HCT116 (cell line): ENCODE data around the gene CRLF1. TPM values are rescaled to one million over a fixed set of nuclear protein-coding genes. Genes with fewer than 3 reads are reported as not detected.

Source experiments
- ATAC-seq: fragments of 200-7000 bp; cut with Tn5 transposase; 2 replicates; pipeline ENCODE4 v1.9.1; 2020; ENCODE audit warnings: mild to moderate bottlenecking, moderate library complexity
- BruUV-seq: library from RNA; stranded (reverse); fragments of 400-500 nt; replicated peaks from 2 replicates; lab custom pipeline; 2021; lab: Mats Ljungman, UMichigan
- CTCF ChIA-PET: fragments of 300-600 bp; sonication (Branson Sonifier 250); formaldehyde crosslinking; loops from one replicate; lab custom pipeline; 2021; ENCODE audit warnings: antibody characterized with exemption; lab: Charles Lee
- POLR2A ChIA-PET: fragments of 300-600, 350-600 bp; sonication (Branson Sonifier 250); formaldehyde crosslinking; loops from one replicate; lab custom pipeline; 2021; ENCODE audit warnings: antibody characterized with exemption; lab: Charles Lee
- RAD21 ChIA-PET, 2 experiments: fragments of 300-600 bp; sonication (Branson Sonifier 250); formaldehyde crosslinking; loops; one replicate each; lab custom pipeline; 2023; ENCODE audit warnings: low total read pairs in 2 of 2; ENCODE audit not compliant: uncharacterized antibody in 2 of 2, unreplicated experiment in 2 of 2, low non-redundant PET in 1 of 2; lab: Charles Lee
- DNase-seq: peaks from one replicate; pipeline ENCODE4 v3.0.0-alpha.2; 2010; ENCODE audit warnings: low read depth, low spot score
- H2AFZ ChIP-seq: fragments of 200-600 bp; shearing (Covaris generic), sonication (generic); 2 replicates; pipeline ENCODE4 v1.6.1; 2017; ENCODE audit warnings: low read depth, mixed run types, mixed read lengths, antibody characterized with exemption, low read length; ENCODE audit not compliant: poor library complexity, severe bottlenecking
- H3K27ac ChIP-seq: 2 replicates; pipeline ENCODE4 v1.5.1; 2012; ENCODE audit warnings: low read depth, low read length
- H3K27me3 ChIP-seq: fragments of 200-600 bp; sonication (generic); 2 replicates; pipeline ENCODE4 v1.6.1; 2016; ENCODE audit warnings: mixed run types, low read length, mixed read lengths; ENCODE audit not compliant: insufficient read depth
- H3K36me3 ChIP-seq, 2 experiments: fragments of 200-500 bp in 1 of 2; fragments of 200-600 bp in 1 of 2; sonication (Bioruptor generic) in 1 of 2; sonication (generic) in 1 of 2; 2 replicates each; pipeline versions ENCODE4 v1.5.1 to v1.6.1; 2014 to 2016; ENCODE audit warnings: low read length in 2 of 2, inconsistent platforms in 1 of 2, mixed read lengths in 1 of 2, mixed run types in 1 of 2; ENCODE audit not compliant: insufficient read depth in 2 of 2, control insufficient read depth in 1 of 2
- H3K4me1 ChIP-seq, 2 experiments: fragments of 200-600 bp in 1 of 2; sonication (generic) in 1 of 2; 2 replicates each; pipeline versions ENCODE4 v1.5.1 to v1.6.1; 2012 to 2017; ENCODE audit warnings: low read length in 2 of 2, inconsistent platforms in 1 of 2, mild to moderate bottlenecking in 1 of 2, mixed read lengths in 1 of 2, mixed run types in 1 of 2, moderate library complexity in 1 of 2; ENCODE audit not compliant: insufficient read depth in 2 of 2, control insufficient read depth in 1 of 2
- H3K4me2 ChIP-seq: fragments of 200-600 bp; sonication (generic); 2 replicates; pipeline ENCODE4 v1.6.1; 2017; ENCODE audit warnings: mixed run types, low read length, mixed read lengths
- H3K4me3 ChIP-seq, 2 experiments: fragments of 200-600 bp in 1 of 2; sonication (generic) in 1 of 2; replicated peaks in 1 of 2; 2 replicates each; pipeline ENCODE4 v1.5.1; 2011 to 2016; ENCODE audit warnings: low read length in 2 of 2, control low read depth in 1 of 2, low read depth in 1 of 2, mild to moderate bottlenecking in 1 of 2, mixed read lengths in 1 of 2, mixed run types in 1 of 2
- H3K79me2 ChIP-seq: fragments of 200-600 bp; sonication (generic); 2 replicates; pipeline ENCODE4 v1.6.1; 2017; ENCODE audit warnings: mild to moderate bottlenecking, mixed run types, low read length, moderate library complexity, mixed read lengths; ENCODE audit not compliant: insufficient read depth
- H3K9ac ChIP-seq: fragments of 200-600 bp; sonication (generic); 2 replicates; pipeline ENCODE4 v1.6.1; 2016; ENCODE audit warnings: low read length, mixed read lengths
- H3K9me2 ChIP-seq: fragments of 200-600 bp; sonication (generic), shearing (Covaris generic); 2 replicates; pipeline ENCODE4 v1.6.1; 2017; ENCODE audit warnings: mixed run types, mild to moderate bottlenecking, moderate library complexity; ENCODE audit not compliant: insufficient read depth
- H3K9me3 ChIP-seq, 2 experiments: fragments of 200-500 bp in 1 of 2; fragments of 200-600 bp in 1 of 2; sonication (Bioruptor generic) in 1 of 2; sonication (generic) in 1 of 2; 2 replicates each; pipeline ENCODE4 v1.6.1; 2014 to 2017; ENCODE audit warnings: low read length in 2 of 2, mixed read lengths in 2 of 2, inconsistent platforms in 1 of 2, low read depth in 1 of 2, mild to moderate bottlenecking in 1 of 2, mixed run types in 1 of 2, moderate library complexity in 1 of 2; ENCODE audit not compliant: control insufficient read depth in 1 of 2, insufficient read depth in 1 of 2
- H4K20me1 ChIP-seq: fragments of 200-600 bp; sonication (generic), shearing (Covaris generic); 2 replicates; pipeline ENCODE4 v1.6.1; 2017; ENCODE audit warnings: mixed run types, mild to moderate bottlenecking, moderate library complexity; ENCODE audit not compliant: insufficient read depth
- ATF3 ChIP-seq: IDR thresholded peaks from 2 replicates; pipeline ENCODE4 v1.6.1; 2012
- CEBPB ChIP-seq: IDR thresholded peaks from 2 replicates; pipeline ENCODE4 v1.6.1; 2012; ENCODE audit warnings: low read depth
- CTCF ChIP-seq, 3 experiments: fragments of 200-600 bp in 1 of 3; sonication (generic) in 1 of 3; IDR thresholded peaks in 2 of 3; conservative IDR thresholded peaks in 1 of 3; 2 replicates each; pipeline ENCODE4 v1.5.1; 2012 to 2017; ENCODE audit warnings: low read depth in 2 of 3, low read length in 2 of 3, antibody characterized with exemption in 1 of 3, borderline replicate concordance in 1 of 3, control low read depth in 1 of 3, mild to moderate bottlenecking in 1 of 3, mixed read lengths in 1 of 3, mixed run types in 1 of 3, moderate library complexity in 1 of 3; ENCODE audit not compliant: insufficient read depth in 1 of 3
- ELF1 ChIP-seq: IDR thresholded peaks from 2 replicates; pipeline ENCODE4 v1.6.1; 2012; ENCODE audit warnings: low read depth, borderline replicate concordance
- FOSL1 ChIP-seq: IDR thresholded peaks from 2 replicates; pipeline ENCODE4 v1.6.1; 2012; ENCODE audit warnings: low read depth
- JUND ChIP-seq: IDR thresholded peaks from 2 replicates; pipeline ENCODE4 v1.6.1; 2012
- POLR2A ChIP-seq: IDR thresholded peaks from 2 replicates; pipeline ENCODE4 v1.7.0; 2011; ENCODE audit warnings: borderline replicate concordance; ENCODE audit not compliant: insufficient read depth, insufficient read length; ENCODE audit errors: extremely low read depth
- RAD21 ChIP-seq: IDR thresholded peaks from 2 replicates; pipeline ENCODE4 v1.6.1; 2012; ENCODE audit warnings: low read depth, mild to moderate bottlenecking
- REST ChIP-seq: IDR thresholded peaks from 2 replicates; pipeline ENCODE4 v1.6.1; 2012; ENCODE audit warnings: low read depth
- SIN3A ChIP-seq: IDR thresholded peaks from 2 replicates; pipeline ENCODE4 v1.6.1; 2012; ENCODE audit warnings: low read depth
- SP1 ChIP-seq: IDR thresholded peaks from 2 replicates; pipeline ENCODE4 v1.6.1; 2012; ENCODE audit warnings: low read depth
- YY1 ChIP-seq: IDR thresholded peaks from 2 replicates; pipeline ENCODE4 v1.6.1; 2011; ENCODE audit warnings: low read length, low read depth, moderate library complexity, mild to moderate bottlenecking; ENCODE audit not compliant: insufficient replicate concordance; ENCODE audit errors: extremely low read depth
- ZFX ChIP-seq: fragments of 450-650 bp; IDR thresholded peaks from 2 replicates; pipeline ENCODE4 v1.6.1; 2017
- intact Hi-C: fragments of 100-400 bp; cut with micrococcal nuclease; formaldehyde crosslinking; loops from 2 replicates; pipeline ENCODE4 v1.10.0; 2022
- total RNA-seq: library from RNA; stranded (reverse); gene quantifications from one replicate; pipeline ENCODE4 v1.2.1, GENCODE V29; 2021; ENCODE audit not compliant: unreplicated experiment
- TF ChIP-seq, protein P1 (sequence below): IDR thresholded peaks from 2 replicates; pipeline ENCODE4 v1.6.1; 2012

CRLF1 gene
- total RNA-seq, 1 experiment from 2014 or later: 43.0 TPM

DNA sequence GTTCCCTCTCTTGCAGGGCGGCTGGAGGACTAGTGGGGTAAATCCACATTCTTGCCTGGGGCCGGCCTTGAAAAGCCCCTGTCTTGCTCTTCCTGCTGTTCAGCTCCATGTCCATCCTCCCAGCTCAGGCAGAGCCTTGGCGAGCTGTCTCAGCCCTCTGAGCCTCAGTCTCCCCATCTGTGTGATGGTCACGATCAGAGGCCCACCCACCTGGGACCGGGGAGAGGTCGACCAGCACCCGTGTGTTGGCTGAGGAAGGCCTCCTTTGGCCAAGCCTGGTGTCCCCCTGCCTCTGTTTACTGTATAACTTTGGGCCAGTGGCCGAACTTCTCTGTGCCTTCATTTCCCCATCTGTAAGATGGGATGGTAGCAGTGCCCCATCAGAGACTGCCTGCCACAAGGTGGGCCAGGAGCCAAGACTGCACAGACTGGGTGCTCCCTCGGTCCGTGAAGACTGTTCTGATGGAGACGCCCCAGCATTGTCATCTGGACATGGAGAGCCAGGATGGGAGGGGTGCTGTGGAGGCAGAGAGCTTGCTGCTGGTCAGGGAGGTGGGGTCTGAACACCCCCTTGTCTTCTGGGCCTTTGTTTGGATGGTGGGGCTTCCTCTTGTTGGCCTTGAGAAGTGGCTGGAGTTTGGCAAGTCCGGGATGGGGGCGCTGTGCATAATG is 48.7 kb upstream of the CRLF1 start:
- no peak overlapping the region for H3K9ac ChIP-seq
- POLR2A ChIA-PET: no interaction called here
- H3K27ac ChIP-seq: no peak overlapping the region
- BruUV-seq: no TSS peak
- H4K20me1 ChIP-seq: no peaks in the 10 kb centered on the region
- H3K9me3 ChIP-seq: no peaks in the 10 kb centered on the region
- H3K27me3 ChIP-seq: no peaks in the 10 kb centered on the region
- H3K79me2 ChIP-seq: peaks cover 4% of the 10 kb centered on the region; the same call in 1 of the 2 replicates
- CTCF ChIA-PET: no interaction called here
- no peak overlapping the region for H3K4me3 ChIP-seq
- intact Hi-C loops: no loop called here
- no peak overlapping the region for H3K4me2 ChIP-seq
- no peak overlapping the region for H2AFZ ChIP-seq
- TF ChIP-seq ELF1: no peak
- no peak for TF ChIP-seq JUND
- no peak for TF ChIP-seq CTCF (IDR thresholded peaks at IDR 0.05 in 2 of 3, conservative IDR thresholded peaks at IDR 0.05 in 1 of 3; ENCODE audit: borderline replicate concordance in 1 of 3, insufficient read depth in 1 of 3, low read depth in 2 of 3, low read length in 2 of 3)
- TF ChIP-seq CEBPB: no peak
- no peak for TF ChIP-seq ATF3
- no peak for TF ChIP-seq SP1
- no peak for TF ChIP-seq FOSL1
- no peak for TF ChIP-seq RAD21
- no peak for TF ChIP-seq ZFX
- TF ChIP-seq, protein P1, sequence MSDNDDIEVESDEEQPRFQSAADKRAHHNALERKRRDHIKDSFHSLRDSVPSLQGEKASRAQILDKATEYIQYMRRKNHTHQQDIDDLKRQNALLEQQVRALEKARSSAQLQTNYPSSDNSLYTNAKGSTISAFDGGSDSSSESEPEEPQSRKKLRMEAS: no peak
- TF ChIP-seq SIN3A: no peak
- TF ChIP-seq YY1: no peak
- no peak for TF ChIP-seq POLR2A
- TF ChIP-seq REST: no peak
- no peaks in the 10 kb centered on the region for H3K9me2 ChIP-seq
- H3K36me3 ChIP-seq: no peaks in the 10 kb centered on the region
- H3K4me1 ChIP-seq: peaks cover 8 to 19% of the 10 kb centered on the region in 2 experiments
- RAD21 ChIA-PET: no interaction called here
- ATAC-seq: no peak
- no peak for DNase-seq
